ENCODE measurements around the gene PLA2G2E. TPM values are rescaled to one million over a fixed set of nuclear protein-coding genes. Genes with fewer than 3 reads are reported as not detected.

Gene PLA2G2E
- total and polyA plus RNA-seq, 3 donors from 2014 or later, result not detected

GRCh38 chr1:19878637-19878985, 44.8 kb downstream of the PLA2G2E start:
- Histone ChIP-seq H3K27ac (no peak overlapping the region), H3K4me3 (peak overlapping the region in 1 of 2 donors; percentile 39)

GRCh38 chr1:19877821-19878636, 45.4 kb downstream of the PLA2G2E start:
- peak overlapping the region; percentile 1 to 39 for H3K4me3 ChIP-seq
- no peaks in the 10 kb centered on the region for H3K36me3 ChIP-seq (ENCODE audit: low read depth, missing control alignments)
- H3K27me3 ChIP-seq, result no peaks in the 10 kb centered on the region
- TF ChIP-seq POLR2A (IDR thresholded peaks at IDR 0.05), result no peak
- TF ChIP-seq CTCF (IDR thresholded peaks at IDR 0.05), result no peak
- H3K4me1 ChIP-seq, result peaks cover under 1% of the 10 kb centered on the region
- no peak overlapping the region for H3K27ac ChIP-seq
- no peaks in the 10 kb centered on the region for H3K9me3 ChIP-seq
- intact Hi-C loops (cut with DNase I; ENCODE audit: low total_unique reads), result no loop called here
- DNase-seq, result peak; percentile 41
- 57 to 60% methylated on average over 19 of the region's 19 CpGs for WGBS, 2 donors

More at GRCh38 chr1:19878637-19878985, 44.8 kb downstream of the PLA2G2E start:
- H3K27me3 ChIP-seq, result no peaks in the 10 kb centered on the region
- DNase-seq, result no peak
- intact Hi-C loops (cut with DNase I; ENCODE audit: low total_unique reads), result no loop called here
- TF ChIP-seq POLR2A (IDR thresholded peaks at IDR 0.05), result no peak
- TF ChIP-seq CTCF (IDR thresholded peaks at IDR 0.05), result no peak
- no peaks in the 10 kb centered on the region for H3K9me3 ChIP-seq
- no peaks in the 10 kb centered on the region for H3K36me3 ChIP-seq (ENCODE audit: low read depth, missing control alignments)
- WGBS, 2 donors, result 58 to 71% methylated on average over 12 of the region's 12 CpGs
- H3K4me1 ChIP-seq, result peaks cover 6% of the 10 kb centered on the region

GRCh38 chr1:19877181-19877750, 46.2 kb downstream of the PLA2G2E start:
- TF ChIP-seq POLR2A (IDR thresholded peaks at IDR 0.05) (no peak), CTCF (IDR thresholded peaks at IDR 0.05) (no peak)
- Histone ChIP-seq H3K4me1 (no peaks in the 10 kb centered on the region), H3K27ac (no peak overlapping the region), H3K4me3 (peak overlapping the region; percentile 1 to 39), H3K36me3 (ENCODE audit: low read depth, missing control alignments) (no peaks in the 10 kb centered on the region), H3K27me3 (no peaks in the 10 kb centered on the region), H3K9me3 (no peaks in the 10 kb centered on the region)
- intact Hi-C loops (cut with DNase I; ENCODE audit: low total_unique reads), result no loop called here
- DNase-seq, result no peak
- 53 to 70% methylated on average over 16 of the region's 16 CpGs for WGBS, 2 donors

GRCh38 chr1:19872190-19872589, 51.2 kb downstream of the PLA2G2E start:
- no peaks in the 10 kb centered on the region for H3K27me3 ChIP-seq
- intact Hi-C loops (cut with DNase I; ENCODE audit: low total_unique reads), result no loop called here
- no peaks in the 10 kb centered on the region for H3K36me3 ChIP-seq (ENCODE audit: low read depth, missing control alignments)
- TF ChIP-seq POLR2A (IDR thresholded peaks at IDR 0.05), result no peak
- no peak for TF ChIP-seq CTCF (IDR thresholded peaks at IDR 0.05)
- H3K9me3 ChIP-seq, result no peaks in the 10 kb centered on the region
- WGBS, 2 donors, result 68% methylated on average over 7 of the region's 7 CpGs
- no peak overlapping the region for H3K27ac ChIP-seq
- H3K4me1 ChIP-seq, result no peaks in the 10 kb centered on the region
- no peak overlapping the region for H3K4me3 ChIP-seq
- no peak for DNase-seq

Other genes with a start within 250 kb of the PLA2G2E start
- gene TMCO4, start 123.7 kb downstream of the PLA2G2E start, total RNA-seq, result 10 to 100 TPM; 14.9 to 17.7 TPM
- gene TMCO4, start 123.7 kb downstream of the PLA2G2E start, polyA plus RNA-seq (ENCODE audit: insufficient read depth, low read depth, low replicate concordance), result 10.5 TPM
- gene RNF186, start 108.3 kb downstream of the PLA2G2E start, total RNA-seq, result under 1 TPM in 1 of 2 donors, not detected in 1; 0.19 TPM
- gene RNF186, start 108.3 kb downstream of the PLA2G2E start, polyA plus RNA-seq (ENCODE audit: insufficient read depth, low read depth, low replicate concordance), result not detected
- gene OTUD3, start 41.2 kb downstream of the PLA2G2E start, total RNA-seq, result 10 to 100 TPM; 29.7 to 37.6 TPM
- gene OTUD3, start 41.2 kb downstream of the PLA2G2E start, polyA plus RNA-seq (ENCODE audit: insufficient read depth, low read depth, low replicate concordance), result 22.8 TPM
- gene PLA2G2A, start 56.0 kb upstream of the PLA2G2E start, total RNA-seq, result 1 to 10 TPM; 7.1 to 8.3 TPM
- gene PLA2G2A, start 56.0 kb upstream of the PLA2G2E start, polyA plus RNA-seq (ENCODE audit: insufficient read depth, low read depth, low replicate concordance), result 60.8 TPM
- gene PLA2G5, start 146.6 kb upstream of the PLA2G2E start, total RNA-seq, result 10 to 100 TPM; 19.8 to 21.2 TPM
- gene PLA2G5, start 146.6 kb upstream of the PLA2G2E start, polyA plus RNA-seq (ENCODE audit: insufficient read depth, low read depth, low replicate concordance), result 17.6 TPM
- under 1 TPM in 1 of 2 donors, not detected in 1; 0.16 TPM for gene PLA2G2D, start 195.9 kb upstream of the PLA2G2E start, total RNA-seq
- gene PLA2G2D, start 195.9 kb upstream of the PLA2G2E start, polyA plus RNA-seq (ENCODE audit: insufficient read depth, low read depth, low replicate concordance), result 3.7 TPM
- gene PLA2G2F, start 215.7 kb upstream of the PLA2G2E start, total RNA-seq, result not detected
- not detected for gene PLA2G2F, start 215.7 kb upstream of the PLA2G2E start, polyA plus RNA-seq (ENCODE audit: insufficient read depth, low read depth, low replicate concordance)